HepG2 (cell line): ENCODE data around the gene IRS4. TPM values are rescaled to one million over a fixed set of nuclear protein-coding genes. Genes with fewer than 3 reads are reported as not detected.

Experiments used
- ATAC-seq: fragments of 200-7000 bp; cut with Tn5 transposase; 3 replicates; pipeline ENCODE4 v1.9.1; 2020; ENCODE audit warnings: mild to moderate bottlenecking, moderate library complexity
- BruUV-seq: library from RNA; stranded (reverse); fragments of 400-500 nt; replicated peaks from 2 replicates; lab custom pipeline; 2021; lab: Mats Ljungman, UMichigan
- CTCF ChIA-PET: fragments of 300-600 bp; formaldehyde crosslinking; extraction: SDS; loops from one replicate; lab custom pipeline; 2021; ENCODE audit warnings: low total read pairs, inconsistent platforms, low intra/inter-chr PET ratio; lab: Yijun Ruan, JAX
- POLR2A ChIA-PET: fragments of 350-600 bp; sonication (Branson Sonifier 250); formaldehyde crosslinking; loops from one replicate; lab custom pipeline; 2020; ENCODE audit warnings: antibody characterized with exemption, inconsistent platforms; lab: Yijun Ruan, JAX
- DNase-seq: peaks from one replicate; pipeline ENCODE4 v3.0.0-alpha.2; 2015; ENCODE audit warnings: low spot score
- FAIRE-seq: peaks from 3 replicates; lab custom pipeline; 2011; peaks lifted over from hg19 to GRCh38; lab: Jason Lieb, UNC
- H2AFZ ChIP-seq: one replicate; pipeline ENCODE4 v1.6.1; 2011; ENCODE audit warnings: low read length, inconsistent platforms
- H3K27ac ChIP-seq: fragments of 300-600 bp; 3 replicates; pipeline ENCODE4 v1.8.0; 2011; ENCODE audit warnings: mixed run types, mild to moderate bottlenecking, mixed read lengths, low read length, inconsistent platforms; ENCODE audit not compliant: insufficient read depth; ENCODE audit errors: extremely low read length
- H3K27me3 ChIP-seq, 2 experiments: fragments of 200-600 bp in 1 of 2; 2 replicates in 1 of 2; 3 replicates in 1 of 2; pipeline versions ENCODE4 v1.6.0 to v1.8.0; 2011; ENCODE audit warnings: low read length in 2 of 2, mild to moderate bottlenecking in 2 of 2, moderate library complexity in 2 of 2, inconsistent platforms in 1 of 2; ENCODE audit not compliant: insufficient read depth in 2 of 2, control insufficient read depth in 1 of 2
- H3K36me3 ChIP-seq, 2 experiments: fragments of 200-600 bp in 1 of 2; replicated peaks in 1 of 2; 2 replicates in 1 of 2; 3 replicates in 1 of 2; pipeline versions ENCODE4 v1.5.1 to v1.8.0; 2011; ENCODE audit warnings: low read length in 2 of 2, inconsistent platforms in 1 of 2; ENCODE audit not compliant: insufficient read depth in 2 of 2, control insufficient read depth in 1 of 2
- H3K4me1 ChIP-seq: 2 replicates; pipeline ENCODE4 v1.5.1; 2012; ENCODE audit warnings: low read length, inconsistent platforms; ENCODE audit not compliant: insufficient read depth
- H3K4me2 ChIP-seq: 2 replicates; pipeline ENCODE4 v1.6.0; 2011; ENCODE audit warnings: low read depth, low read length, inconsistent platforms
- H3K4me3 ChIP-seq, 3 experiments: fragments of 200-600 bp in 1 of 3; sonication (generic), shearing (Covaris generic) in 1 of 3; replicated peaks in 1 of 3; 2 replicates each; pipeline ENCODE4 v1.5.1; 2011 to 2016; ENCODE audit warnings: low read length in 3 of 3, inconsistent platforms in 2 of 3, low read depth in 2 of 3, mild to moderate bottlenecking in 2 of 3, control low read depth in 1 of 3, mixed read lengths in 1 of 3; ENCODE audit not compliant: insufficient read depth in 1 of 3
- H3K79me2 ChIP-seq: one replicate; pipeline ENCODE4 v1.6.1; 2011; ENCODE audit warnings: low read length, inconsistent platforms; ENCODE audit not compliant: insufficient read depth
- H3K9ac ChIP-seq: 2 replicates; pipeline ENCODE4 v1.6.0; 2011; ENCODE audit warnings: mild to moderate bottlenecking, low read depth, low read length, inconsistent platforms; ENCODE audit not compliant: insufficient read depth
- H3K9me3 ChIP-seq: 2 replicates; pipeline ENCODE4 v1.5.1; 2012; ENCODE audit warnings: mild to moderate bottlenecking, low read length
- H4K20me1 ChIP-seq: 2 replicates; pipeline ENCODE4 v1.6.0; 2011; ENCODE audit warnings: inconsistent platforms, mild to moderate bottlenecking, low read length, moderate library complexity; ENCODE audit not compliant: insufficient read depth
- ATRX ChIP-seq: sonication (generic); formaldehyde crosslinking; IDR thresholded peaks from 2 replicates; pipeline ENCODE4 v1.4.0; 2020; ENCODE audit warnings: missing genetic modification reagents, borderline replicate concordance
- HDAC1 ChIP-seq: sonication (generic); formaldehyde crosslinking; IDR thresholded peaks from 2 replicates; pipeline ENCODE4 v1.5.1; 2020; ENCODE audit warnings: mild to moderate bottlenecking, missing genetic modification reagents
- STAG1 ChIP-seq: sonication (generic); formaldehyde crosslinking; IDR thresholded peaks from 2 replicates; pipeline ENCODE4 v1.4.0; 2020; ENCODE audit warnings: missing genetic modification reagents
- WGBS: methylation state at CpG from one replicate; pipeline ENCODE4 v1.1.6; 2017; ENCODE audit warnings: low lambda C conversion rate; 5-methylcytosine and 5-hydroxymethylcytosine counted together
- in situ Hi-C: cut with HindIII; loops from 2 replicates; pipeline ENCODE4 v1.10.0; 2017; ENCODE audit warnings: low pct_unique_long_range_greater_than_20kb; ENCODE audit not compliant: extremely low pct_ligation_motif_present
- intact Hi-C: fragments of 100-400 bp; cut with micrococcal nuclease; formaldehyde crosslinking; loops from one replicate; pipeline ENCODE4 v1.10.0; 2022; ENCODE audit not compliant: unreplicated experiment
- polyA plus RNA-seq, 8 experiments: library from polyadenylated mRNA; depleted of rRNA in 3 of 8; stranded (reverse) in 7 of 8; unstranded in 1 of 8; fragments of >200 nt; fragmentation: Illumina TruSeq in 4 of 8; extraction: Trizol in 4 of 8; gene quantifications; 2 replicates each; pipeline versions ENCODE4 v1.2.1 to v1.2.3, GENCODE V29; 2011 to 2016; ENCODE audit warnings: low read depth in 4 of 8, missing spikeins in 1 of 8, mixed read lengths in 1 of 8; ENCODE audit not compliant: insufficient read depth in 1 of 8
- total RNA-seq, 5 experiments: library from RNA; depleted of rRNA; stranded (reverse); fragments of >200 nt; fragmentation: Illumina TruSeq; extraction: Trizol; gene quantifications; 2 replicates each; pipeline ENCODE4 v1.2.3, GENCODE V29; 2016; ENCODE audit warnings: low read depth in 1 of 5
- TF ChIP-seq, protein P1 (sequence below): sonication (generic); formaldehyde crosslinking; IDR thresholded peaks from 2 replicates; pipeline ENCODE4 v1.5.0; 2020; ENCODE audit warnings: mild to moderate bottlenecking, missing genetic modification reagents, moderate library complexity
- TF ChIP-seq, protein P2 (sequence below): IDR thresholded peaks from 2 replicates; pipeline ENCODE4 v1.6.1; 2016; ENCODE audit warnings: low read depth, control low read depth
- TF ChIP-seq, protein P3 (sequence below): sonication (generic); formaldehyde crosslinking; IDR thresholded peaks from 2 replicates; pipeline ENCODE4 v1.8.1; 2022; ENCODE audit warnings: low read depth, mild to moderate bottlenecking, missing genetic modification reagents

Gene IRS4
- total and polyA plus RNA-seq, 2 of the 13 experiments (the other 11 are each of a cell fraction or from before 2014, with no cell fraction given), result not detected

DNA sequence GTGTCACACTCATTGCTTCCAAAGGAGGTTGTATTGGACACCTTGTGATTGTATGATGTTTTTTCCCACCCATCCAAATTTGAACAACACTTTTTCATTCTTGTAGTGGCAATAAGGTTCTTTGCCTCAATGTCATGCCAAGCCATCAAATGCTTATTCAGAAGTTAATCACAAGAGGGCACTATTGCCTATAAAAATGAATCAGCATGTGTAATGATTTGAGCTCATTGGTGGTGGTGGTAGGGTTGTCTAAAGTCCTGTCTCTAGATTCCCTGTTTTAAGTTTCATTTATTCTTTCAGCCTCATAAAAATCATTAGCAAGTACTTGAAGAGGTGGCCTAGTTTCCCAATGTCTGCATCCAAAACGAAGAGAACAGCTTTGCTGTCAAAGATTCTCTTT is 37.0 kb downstream of the IRS4 start:
- H3K4me3 ChIP-seq, result no peak overlapping the region
- CTCF ChIA-PET, result no interaction called here
- 85% methylated on average over 1 of the region's 1 CpG for WGBS
- intact Hi-C loops, result no loop called here
- TF ChIP-seq, protein P1, sequence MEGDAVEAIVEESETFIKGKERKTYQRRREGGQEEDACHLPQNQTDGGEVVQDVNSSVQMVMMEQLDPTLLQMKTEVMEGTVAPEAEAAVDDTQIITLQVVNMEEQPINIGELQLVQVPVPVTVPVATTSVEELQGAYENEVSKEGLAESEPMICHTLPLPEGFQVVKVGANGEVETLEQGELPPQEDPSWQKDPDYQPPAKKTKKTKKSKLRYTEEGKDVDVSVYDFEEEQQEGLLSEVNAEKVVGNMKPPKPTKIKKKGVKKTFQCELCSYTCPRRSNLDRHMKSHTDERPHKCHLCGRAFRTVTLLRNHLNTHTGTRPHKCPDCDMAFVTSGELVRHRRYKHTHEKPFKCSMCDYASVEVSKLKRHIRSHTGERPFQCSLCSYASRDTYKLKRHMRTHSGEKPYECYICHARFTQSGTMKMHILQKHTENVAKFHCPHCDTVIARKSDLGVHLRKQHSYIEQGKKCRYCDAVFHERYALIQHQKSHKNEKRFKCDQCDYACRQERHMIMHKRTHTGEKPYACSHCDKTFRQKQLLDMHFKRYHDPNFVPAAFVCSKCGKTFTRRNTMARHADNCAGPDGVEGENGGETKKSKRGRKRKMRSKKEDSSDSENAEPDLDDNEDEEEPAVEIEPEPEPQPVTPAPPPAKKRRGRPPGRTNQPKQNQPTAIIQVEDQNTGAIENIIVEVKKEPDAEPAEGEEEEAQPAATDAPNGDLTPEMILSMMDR (CRISPR knock-in tag), result peak; percentile 33
- TF ChIP-seq HDAC1 (CRISPR knock-in tag) (no peak), STAG1 (CRISPR knock-in tag) (peak; percentile 17; the same call in 1 of the 2 replicates), ATRX (CRISPR knock-in tag) (no peak)
- TF ChIP-seq, protein P2, sequence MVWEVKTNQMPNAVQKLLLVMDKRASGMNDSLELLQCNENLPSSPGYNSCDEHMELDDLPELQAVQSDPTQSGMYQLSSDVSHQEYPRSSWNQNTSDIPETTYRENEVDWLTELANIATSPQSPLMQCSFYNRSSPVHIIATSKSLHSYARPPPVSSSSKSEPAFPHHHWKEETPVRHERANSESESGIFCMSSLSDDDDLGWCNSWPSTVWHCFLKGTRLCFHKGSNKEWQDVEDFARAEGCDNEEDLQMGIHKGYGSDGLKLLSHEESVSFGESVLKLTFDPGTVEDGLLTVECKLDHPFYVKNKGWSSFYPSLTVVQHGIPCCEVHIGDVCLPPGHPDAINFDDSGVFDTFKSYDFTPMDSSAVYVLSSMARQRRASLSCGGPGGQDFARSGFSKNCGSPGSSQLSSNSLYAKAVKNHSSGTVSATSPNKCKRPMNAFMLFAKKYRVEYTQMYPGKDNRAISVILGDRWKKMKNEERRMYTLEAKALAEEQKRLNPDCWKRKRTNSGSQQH, result no peak
- TF ChIP-seq, protein P3, sequence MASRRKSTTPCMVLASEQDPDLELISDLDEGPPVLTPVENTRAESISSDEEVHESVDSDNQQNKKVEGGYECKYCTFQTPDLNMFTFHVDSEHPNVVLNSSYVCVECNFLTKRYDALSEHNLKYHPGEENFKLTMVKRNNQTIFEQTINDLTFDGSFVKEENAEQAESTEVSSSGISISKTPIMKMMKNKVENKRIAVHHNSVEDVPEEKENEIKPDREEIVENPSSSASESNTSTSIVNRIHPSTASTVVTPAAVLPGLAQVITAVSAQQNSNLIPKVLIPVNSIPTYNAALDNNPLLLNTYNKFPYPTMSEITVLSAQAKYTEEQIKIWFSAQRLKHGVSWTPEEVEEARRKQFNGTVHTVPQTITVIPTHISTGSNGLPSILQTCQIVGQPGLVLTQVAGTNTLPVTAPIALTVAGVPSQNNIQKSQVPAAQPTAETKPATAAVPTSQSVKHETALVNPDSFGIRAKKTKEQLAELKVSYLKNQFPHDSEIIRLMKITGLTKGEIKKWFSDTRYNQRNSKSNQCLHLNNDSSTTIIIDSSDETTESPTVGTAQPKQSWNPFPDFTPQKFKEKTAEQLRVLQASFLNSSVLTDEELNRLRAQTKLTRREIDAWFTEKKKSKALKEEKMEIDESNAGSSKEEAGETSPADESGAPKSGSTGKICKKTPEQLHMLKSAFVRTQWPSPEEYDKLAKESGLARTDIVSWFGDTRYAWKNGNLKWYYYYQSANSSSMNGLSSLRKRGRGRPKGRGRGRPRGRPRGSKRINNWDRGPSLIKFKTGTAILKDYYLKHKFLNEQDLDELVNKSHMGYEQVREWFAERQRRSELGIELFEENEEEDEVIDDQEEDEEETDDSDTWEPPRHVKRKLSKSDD (CRISPR knock-in tag), result no peak
- TF ChIP-seq, all 625 proteins: peak for 2
- no TSS peak for BruUV-seq
- Histone ChIP-seq H3K27ac (no peak overlapping the region), H2AFZ (no peak overlapping the region), H4K20me1 (no peaks in the 10 kb centered on the region), H3K36me3 (no peaks in the 10 kb centered on the region; a peak in 1 of 5 replicates), H3K27me3 (no peaks in the 10 kb centered on the region), H3K9ac (no peak overlapping the region), H3K79me2 (no peaks in the 10 kb centered on the region), H3K4me2 (no peak overlapping the region), H3K9me3 (no peaks in the 10 kb centered on the region), H3K4me1 (no peaks in the 10 kb centered on the region)
- FAIRE-seq (peak; percentile 56), ATAC-seq (no peak), DNase-seq (peak; percentile 13)
- POLR2A ChIA-PET, result no interaction called here
- in situ Hi-C loops, result no loop called here
